ENCODE results near the gene CENPK. TPM values are rescaled to one million over a fixed set of nuclear protein-coding genes. Genes with fewer than 3 reads are reported as not detected.

Gene CENPK
- total RNA-seq, 1 donor from 2014 or later, result 7.0 TPM

- H3K27me3 Mint-ChIP-seq (ENCODE audit: low read depth, unreplicated experiment), result no peaks in the 10 kb centered on the region
Measured at GRCh38 chr5:65485405-65485804, 77.6 kb downstream of the CENPK start.

DNA sequence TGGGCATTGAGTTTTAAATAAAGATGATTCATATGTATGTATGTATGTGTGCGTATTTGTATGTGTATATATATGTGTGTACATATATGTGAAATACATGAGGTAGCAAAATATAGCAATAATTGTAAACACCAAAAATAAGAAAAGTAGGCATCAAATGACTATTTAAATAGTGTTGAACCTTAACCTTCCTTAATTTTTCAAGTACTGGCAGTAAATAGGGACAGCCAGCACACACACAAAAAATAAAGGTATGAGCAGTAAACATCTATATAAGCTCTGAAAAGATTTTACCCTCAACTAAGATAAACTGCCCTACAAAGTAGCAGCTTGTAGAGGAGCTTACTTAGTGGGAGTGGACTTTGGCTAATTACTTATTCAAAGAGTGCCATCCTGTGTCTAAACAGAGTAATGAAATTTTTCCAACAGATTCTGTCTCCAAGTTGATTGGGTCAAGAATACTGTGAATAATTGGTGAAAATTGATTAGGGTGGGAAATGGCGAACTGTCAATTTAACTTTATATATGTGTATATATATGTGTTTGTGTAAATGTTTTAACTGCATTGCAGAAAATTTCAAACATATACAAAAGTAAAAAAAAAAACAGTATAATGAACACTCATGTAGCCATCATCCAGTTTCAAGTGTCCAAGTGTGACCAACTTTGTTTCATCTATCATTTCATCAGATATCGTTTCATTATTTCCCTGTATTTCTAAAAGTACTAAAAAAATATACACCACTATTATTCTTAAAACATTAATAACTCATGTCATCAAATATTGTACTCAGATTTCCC, 79.2 kb downstream of the CENPK start:
- no peak overlapping the region for H2AFZ ChIP-seq (ENCODE audit: low read depth, low read length)

More at GRCh38 chr5:65485405-65485804, 77.6 kb downstream of the CENPK start:
- Histone ChIP-seq H3K9me3 (ENCODE audit: insufficient read depth, low read depth, low read length) (no peaks in the 10 kb centered on the region), H4K20me1 (ENCODE audit: insufficient read depth, low read length) (no peaks in the 10 kb centered on the region), H2AFZ (ENCODE audit: low read depth, low read length) (no peak overlapping the region), H3K4me1 (ENCODE audit: insufficient read depth, low read length) (peaks cover 11% of the 10 kb centered on the region), H3K36me3 (ENCODE audit: insufficient read depth, low read length) (no peaks in the 10 kb centered on the region), H3K27me3 (ENCODE audit: insufficient read depth, low read length) (no peaks in the 10 kb centered on the region), H3K4me3 (ENCODE audit: insufficient read depth, low read depth, low read length) (no peak overlapping the region), H3K4me2 (ENCODE audit: low read length) (no peak overlapping the region), H3K27ac (ENCODE audit: low read depth, low read length) (no peak overlapping the region), H3K79me2 (ENCODE audit: insufficient read depth, low read length) (peaks cover 5% of the 10 kb centered on the region), H3K9ac (ENCODE audit: low read length) (no peak overlapping the region)
- H3K4me1 Mint-ChIP-seq (ENCODE audit: low read depth, unreplicated experiment), result peaks cover 5% of the 10 kb centered on the region
- no peaks in the 10 kb centered on the region for H3K36me3 Mint-ChIP-seq (ENCODE audit: low read depth, unreplicated experiment)
- no peaks in the 10 kb centered on the region for H3K9me3 Mint-ChIP-seq (ENCODE audit: unreplicated experiment)
- TF ChIP-seq EZH2 (IDR thresholded peaks at IDR 0.05; ENCODE audit: insufficient read depth, low read length), result no peak
- TF ChIP-seq, protein P1, sequence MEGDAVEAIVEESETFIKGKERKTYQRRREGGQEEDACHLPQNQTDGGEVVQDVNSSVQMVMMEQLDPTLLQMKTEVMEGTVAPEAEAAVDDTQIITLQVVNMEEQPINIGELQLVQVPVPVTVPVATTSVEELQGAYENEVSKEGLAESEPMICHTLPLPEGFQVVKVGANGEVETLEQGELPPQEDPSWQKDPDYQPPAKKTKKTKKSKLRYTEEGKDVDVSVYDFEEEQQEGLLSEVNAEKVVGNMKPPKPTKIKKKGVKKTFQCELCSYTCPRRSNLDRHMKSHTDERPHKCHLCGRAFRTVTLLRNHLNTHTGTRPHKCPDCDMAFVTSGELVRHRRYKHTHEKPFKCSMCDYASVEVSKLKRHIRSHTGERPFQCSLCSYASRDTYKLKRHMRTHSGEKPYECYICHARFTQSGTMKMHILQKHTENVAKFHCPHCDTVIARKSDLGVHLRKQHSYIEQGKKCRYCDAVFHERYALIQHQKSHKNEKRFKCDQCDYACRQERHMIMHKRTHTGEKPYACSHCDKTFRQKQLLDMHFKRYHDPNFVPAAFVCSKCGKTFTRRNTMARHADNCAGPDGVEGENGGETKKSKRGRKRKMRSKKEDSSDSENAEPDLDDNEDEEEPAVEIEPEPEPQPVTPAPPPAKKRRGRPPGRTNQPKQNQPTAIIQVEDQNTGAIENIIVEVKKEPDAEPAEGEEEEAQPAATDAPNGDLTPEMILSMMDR (IDR thresholded peaks at IDR 0.05; ENCODE audit: insufficient read depth, low read depth, low read length), result no peak
- no peak overlapping the region for H3K4me3 Mint-ChIP-seq (ENCODE audit: unreplicated experiment)
- FAIRE-seq (no peak), DNase-seq (ENCODE audit: low read depth) (no peak)
- H3K27ac Mint-ChIP-seq (ENCODE audit: unreplicated experiment), result no peak overlapping the region

More for the DNA sequence above, 79.2 kb downstream of the CENPK start:
- H3K4me1 Mint-ChIP-seq (ENCODE audit: low read depth, unreplicated experiment), result peaks cover 5% of the 10 kb centered on the region
- Histone ChIP-seq H3K27ac (ENCODE audit: low read depth, low read length) (peak overlapping the region; percentile 90), H3K4me3 (ENCODE audit: insufficient read depth, low read depth, low read length) (peak overlapping the region; percentile 95), H3K9ac (ENCODE audit: low read length) (peak overlapping the region; percentile 94), H4K20me1 (ENCODE audit: insufficient read depth, low read length) (no peaks in the 10 kb centered on the region), H3K27me3 (ENCODE audit: insufficient read depth, low read length) (no peaks in the 10 kb centered on the region), H3K79me2 (ENCODE audit: insufficient read depth, low read length) (peaks cover 21% of the 10 kb centered on the region), H3K4me1 (ENCODE audit: insufficient read depth, low read length) (peaks cover 14% of the 10 kb centered on the region), H3K9me3 (ENCODE audit: insufficient read depth, low read depth, low read length) (no peaks in the 10 kb centered on the region), H3K4me2 (ENCODE audit: low read length) (peak overlapping the region; percentile 91), H3K36me3 (ENCODE audit: insufficient read depth, low read length) (no peaks in the 10 kb centered on the region)
- peak overlapping the region; percentile 90 for H3K27ac Mint-ChIP-seq (ENCODE audit: unreplicated experiment)
- FAIRE-seq (peak; percentile 66), DNase-seq (ENCODE audit: low read depth) (peak; percentile 74)
- H3K9me3 Mint-ChIP-seq (ENCODE audit: unreplicated experiment), result no peaks in the 10 kb centered on the region
- H3K36me3 Mint-ChIP-seq (ENCODE audit: low read depth, unreplicated experiment), result no peaks in the 10 kb centered on the region
- H3K27me3 Mint-ChIP-seq (ENCODE audit: low read depth, unreplicated experiment), result no peaks in the 10 kb centered on the region
- H3K4me3 Mint-ChIP-seq (ENCODE audit: unreplicated experiment), result no peak overlapping the region
- no peak for TF ChIP-seq EZH2 (IDR thresholded peaks at IDR 0.05; ENCODE audit: insufficient read depth, low read length)
- TF ChIP-seq, protein P1 (IDR thresholded peaks at IDR 0.05; ENCODE audit: insufficient read depth, low read depth, low read length), result peak; percentile 45
